Measurements from ENCODE around the gene MAP2K5.

The MAP2K5 gene

GRCh38 chr15:67785431-67785830, 242.9 kb downstream of the MAP2K5 start:
- DNase-seq: no peak

GRCh38 chr15:67786646-67787045, 244.1 kb downstream of the MAP2K5 start:
- no peak for DNase-seq

GRCh38 chr15:67788986-67789385, 246.5 kb downstream of the MAP2K5 start:
- DNase-seq: no peak

- no peak for DNase-seq
Observed at GRCh38 chr15:67790610-67791319, 248.3 kb downstream of the MAP2K5 start.

GRCh38 chr15:67792250-67792942, 249.9 kb downstream of the MAP2K5 start:
- no peak for DNase-seq

- DNase-seq: no peak
Observed at GRCh38 chr15:67794832-67795574, 252.5 kb downstream of the MAP2K5 start.

- DNase-seq: no peak
Observed at GRCh38 chr15:67796196-67797127, 254.0 kb downstream of the MAP2K5 start.

- DNase-seq: no peak
Observed at GRCh38 chr15:67799801-67800205, 257.3 kb downstream of the MAP2K5 start.

GRCh38 chr15:67801142-67801541, 258.6 kb downstream of the MAP2K5 start:
- no peak for DNase-seq

GRCh38 chr15:67801926-67802914, 259.7 kb downstream of the MAP2K5 start:
- no peak for DNase-seq

- no peak for DNase-seq
Observed at GRCh38 chr15:67803299-67803698, 260.8 kb downstream of the MAP2K5 start.

GRCh38 chr15:67803996-67804843, 261.7 kb downstream of the MAP2K5 start:
- no peak for DNase-seq

- DNase-seq: no peak
Observed at GRCh38 chr15:67805008-67805665, 262.6 kb downstream of the MAP2K5 start.

GRCh38 chr15:67805666-67806516, 263.4 kb downstream of the MAP2K5 start:
- no peak for DNase-seq

- no peak for DNase-seq
Observed at GRCh38 chr15:67806536-67806935, 264.0 kb downstream of the MAP2K5 start.

GRCh38 chr15:67807141-67807540, 264.6 kb downstream of the MAP2K5 start:
- DNase-seq: no peak

- DNase-seq: no peak
Observed at GRCh38 chr15:67807836-67808235, 265.3 kb downstream of the MAP2K5 start.

GRCh38 chr15:67808821-67809220, 266.3 kb downstream of the MAP2K5 start:
- DNase-seq: no peak

- DNase-seq: no peak
Observed at GRCh38 chr15:67809441-67809840, 266.9 kb downstream of the MAP2K5 start.

Data from stimulated activated naive CD4-positive, alpha-beta T cell (primary cell).